Stimulated activated naive B cell treated with anti-CD40 and anti-IgM and Interleukin-4, amounts not matched to agents 10 μg/mL and 1 μg/mL and 100 μg/mL, for 72 hours (primary cell): ENCODE results near the gene NMU.
"Not testable (repeated sequence)": the region's sequence is repeated elsewhere in the genome, so short reads cannot be mapped to it uniquely, and the experiment has no call there.

Source experiments
- ATAC-seq, 2 donors: fragments of 150-1000 bp; cut with Tn5 transposase; replicated peaks; 2 replicates each; pipeline ENCODE4 v1.10.0; 2021; ENCODE audit warnings: moderate library complexity in 1 of 2
- DNase-seq: peaks from one replicate; pipeline ENCODE4 v3.0.0; 2021
- H3K27ac Mint-ChIP-seq: one replicate; pipeline ENCODE4 v1.8.0; 2022; ENCODE audit warnings: mild to moderate bottlenecking, mixed read lengths
- H3K27me3 Mint-ChIP-seq, 2 donors: one replicate each; pipeline ENCODE4 v1.8.0; 2022; ENCODE audit warnings: mixed read lengths in 2 of 2
- H3K36me3 Mint-ChIP-seq, 2 donors: one replicate each; pipeline ENCODE4 v1.8.0; 2022; ENCODE audit warnings: mixed read lengths in 2 of 2, mild to moderate bottlenecking in 1 of 2
- H3K4me1 Mint-ChIP-seq, 2 donors: one replicate each; pipeline ENCODE4 v1.8.0; 2022; ENCODE audit warnings: mixed read lengths in 2 of 2, mild to moderate bottlenecking in 1 of 2
- H3K4me3 Mint-ChIP-seq, 2 donors: one replicate each; pipeline ENCODE4 v1.8.0; 2022; ENCODE audit warnings: mild to moderate bottlenecking in 2 of 2, mixed read lengths in 2 of 2, moderate library complexity in 1 of 2
- H3K9me3 Mint-ChIP-seq, 2 donors: one replicate each; pipeline ENCODE4 v1.8.0; 2022; ENCODE audit warnings: mixed read lengths in 2 of 2, mild to moderate bottlenecking in 1 of 2

NMU gene

DNA sequence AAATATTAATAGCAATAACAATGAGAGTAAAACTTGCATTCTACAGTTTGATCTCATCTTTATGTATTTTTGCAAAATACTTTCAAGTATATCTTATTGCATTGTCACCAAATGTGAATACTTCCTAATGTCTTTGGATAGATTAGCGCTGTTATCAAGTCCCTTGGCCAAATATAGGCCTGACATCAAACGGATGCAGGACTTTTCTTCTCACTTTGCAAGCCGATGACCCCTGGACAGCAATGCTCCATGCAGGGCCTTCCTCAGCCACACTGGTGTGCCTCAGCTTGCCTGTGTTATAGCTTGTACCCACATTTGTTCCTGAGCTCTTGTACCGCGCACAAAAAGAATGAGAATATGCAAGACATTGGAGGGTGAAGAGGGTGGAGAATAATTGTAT is 18.0 kb upstream of the NMU start:
- H3K4me3 Mint-ChIP-seq, result no peak overlapping the region
- ATAC-seq (no peak), DNase-seq (no peak)
- H3K36me3 Mint-ChIP-seq, result no peaks in the 10 kb centered on the region
- peaks cover 6 to 11% of the 10 kb centered on the region in 2 donors for H3K27me3 Mint-ChIP-seq
- no peaks in the 10 kb centered on the region for H3K9me3 Mint-ChIP-seq
- no peaks in the 10 kb centered on the region for H3K4me1 Mint-ChIP-seq
- no peak overlapping the region for H3K27ac Mint-ChIP-seq

DNA sequence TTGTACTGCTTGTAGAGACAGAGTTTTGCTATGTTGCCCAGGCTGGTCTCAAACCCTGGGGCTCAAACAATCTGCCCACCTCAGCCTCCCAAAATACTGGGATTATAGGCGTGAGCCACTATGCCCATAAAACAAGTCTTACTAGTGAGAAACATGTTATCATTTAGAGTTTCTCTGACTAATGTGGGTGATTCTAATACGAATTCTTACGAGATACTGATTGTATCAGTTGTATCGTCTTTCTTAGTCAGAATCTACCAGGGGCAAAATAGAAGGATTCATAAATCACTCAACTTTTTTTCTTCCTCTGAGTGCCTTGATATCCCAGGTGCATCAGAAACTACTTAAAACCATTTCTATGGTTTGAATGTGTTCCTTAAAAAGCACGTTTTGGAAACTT is 14.4 kb upstream of the NMU start:
- no peaks in the 10 kb centered on the region for H3K36me3 Mint-ChIP-seq
- ATAC-seq, result no peak

GRCh38 chr4:55637272-55637820 is 1.2 kb upstream of the NMU start:
- ATAC-seq (no peak), DNase-seq (no peak)
- H3K36me3 Mint-ChIP-seq, result no peaks in the 10 kb centered on the region
- H3K4me1 Mint-ChIP-seq, result peaks cover 12 to 18% of the 10 kb centered on the region in 2 donors
- no peak overlapping the region for H3K27ac Mint-ChIP-seq
- peaks cover 35 to 56% of the 10 kb centered on the region in 2 donors for H3K27me3 Mint-ChIP-seq
- no peaks in the 10 kb centered on the region for H3K9me3 Mint-ChIP-seq
- no peak overlapping the region for H3K4me3 Mint-ChIP-seq

More for the DNA sequence above, 14.4 kb upstream of the NMU start:
- no peak overlapping the region for H3K27ac Mint-ChIP-seq
- DNase-seq, result no peak
- peaks cover 13 to 16% of the 10 kb centered on the region in 2 donors for H3K27me3 Mint-ChIP-seq
- H3K4me3 Mint-ChIP-seq, result no peak overlapping the region
- no peaks in the 10 kb centered on the region for H3K9me3 Mint-ChIP-seq
- H3K4me1 Mint-ChIP-seq, result no peaks in the 10 kb centered on the region

DNA sequence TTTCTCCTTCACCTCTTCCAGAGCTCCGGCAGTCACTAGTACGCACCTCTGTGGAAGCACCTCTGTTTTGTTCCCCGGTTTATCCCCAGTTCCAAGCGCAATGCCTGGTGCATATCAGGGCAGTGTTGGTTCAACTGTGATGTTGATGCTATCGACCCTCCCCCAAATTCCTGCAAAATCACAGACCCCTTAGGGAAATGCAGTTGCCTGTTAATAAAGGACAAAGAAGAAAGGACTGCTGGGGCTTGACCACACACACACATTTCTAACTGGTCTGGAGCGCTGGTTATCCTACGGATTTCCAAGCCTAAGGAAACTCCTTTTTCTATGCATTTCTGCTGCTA is 530 bp upstream of the NMU start:
- Mint-ChIP-seq H3K36me3 (no peaks in the 10 kb centered on the region), H3K9me3 (no peaks in the 10 kb centered on the region), H3K4me3 (peak overlapping the region; percentile 72 to 76), H3K4me1 (peaks cover 12 to 18% of the 10 kb centered on the region in 2 donors), H3K27me3 (peaks cover 39 to 59% of the 10 kb centered on the region in 2 donors), H3K27ac (no peak overlapping the region)
- no peak for DNase-seq
- ATAC-seq, result peak in 1 of 2 donors; percentile 21

- Mint-ChIP-seq H3K4me3 (peak overlapping the region; percentile 76 to 84), H3K27me3 (peaks cover 52 to 72% of the 10 kb centered on the region in 2 donors), H3K4me1 (peaks cover 12 to 18% of the 10 kb centered on the region in 2 donors), H3K9me3 (peaks cover 0 to 3% of the 10 kb centered on the region in 2 donors), H3K27ac (no peak overlapping the region), H3K36me3 (no peaks in the 10 kb centered on the region)
- ATAC-seq (peak in 1 of 2 donors; percentile 33), DNase-seq (no peak)
These were observed 816 bp downstream of the NMU start for GRCh38 chr4:55635282-55635681.

DNA sequence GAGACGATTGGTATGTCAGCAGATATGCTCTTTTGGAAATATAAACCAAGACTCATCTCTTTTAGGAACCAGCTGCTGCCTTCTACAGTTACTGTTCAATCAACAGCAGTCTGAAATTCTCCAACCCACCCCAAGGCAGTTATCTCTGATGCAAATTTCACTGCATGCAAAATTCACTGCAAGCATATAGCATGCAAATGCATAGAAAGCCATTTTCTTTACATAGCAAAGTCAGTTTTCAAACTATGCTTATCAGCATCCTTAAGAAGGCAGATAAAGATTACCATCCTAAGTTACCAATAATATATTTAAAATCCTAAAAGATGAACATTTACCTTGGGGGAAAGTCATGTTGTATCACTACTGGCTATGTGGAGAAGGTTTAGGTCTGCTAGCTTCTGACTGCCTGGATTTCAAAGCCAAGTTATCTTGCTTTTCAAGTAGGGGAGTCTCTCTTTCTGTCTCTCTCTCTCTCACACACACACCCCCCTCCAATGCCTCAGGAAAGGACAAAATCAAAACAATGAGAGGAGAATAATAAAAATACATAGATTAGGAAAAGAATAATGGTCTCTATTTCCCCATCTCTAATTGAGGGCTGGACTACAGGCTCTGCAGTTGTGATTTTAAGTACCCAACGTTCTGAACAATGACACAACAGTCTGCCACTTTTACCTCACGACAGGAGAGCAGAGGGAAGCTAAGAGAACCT is 1.5 kb downstream of the NMU start:
- no peak for ATAC-seq
- Mint-ChIP-seq H3K27me3 (peaks cover 52 to 71% of the 10 kb centered on the region in 2 donors), H3K9me3 (peaks cover 0 to 3% of the 10 kb centered on the region in 2 donors)

DNA sequence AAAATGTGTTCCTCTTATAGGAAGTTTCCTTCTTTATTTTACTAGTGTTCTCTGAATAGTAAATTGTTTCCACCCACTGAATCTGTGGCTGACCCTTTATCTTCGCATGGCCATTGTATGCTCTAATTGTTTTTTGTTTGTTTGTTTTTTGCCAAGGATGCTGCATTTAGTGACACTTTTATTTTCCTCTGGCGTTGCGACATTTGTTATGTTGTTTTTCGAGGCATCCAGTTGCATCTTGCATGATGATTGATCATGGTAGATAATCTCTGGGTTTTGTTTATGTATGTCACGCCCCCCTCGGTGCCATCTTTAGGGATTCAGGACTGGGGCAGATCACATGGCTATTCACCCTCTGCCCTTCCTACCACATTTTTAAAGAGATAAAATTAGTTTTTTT is 2.2 kb downstream of the NMU start:
- DNase-seq, result no peak
- Mint-ChIP-seq H3K27me3 (peaks cover 52 to 65% of the 10 kb centered on the region in 2 donors), H3K4me3 (no peak overlapping the region), H3K9me3 (peaks cover 0 to 3% of the 10 kb centered on the region in 2 donors), H3K4me1 (peaks cover 12 to 18% of the 10 kb centered on the region in 2 donors), H3K36me3 (no peaks in the 10 kb centered on the region), H3K27ac (no peak overlapping the region)
- ATAC-seq, result no peak

More for the DNA sequence above, 1.5 kb downstream of the NMU start:
- Mint-ChIP-seq H3K4me3 (no peak overlapping the region), H3K4me1 (peaks cover 12 to 18% of the 10 kb centered on the region in 2 donors), H3K27ac (no peak overlapping the region), H3K36me3 (no peaks in the 10 kb centered on the region)
- DNase-seq, result no peak

DNA sequence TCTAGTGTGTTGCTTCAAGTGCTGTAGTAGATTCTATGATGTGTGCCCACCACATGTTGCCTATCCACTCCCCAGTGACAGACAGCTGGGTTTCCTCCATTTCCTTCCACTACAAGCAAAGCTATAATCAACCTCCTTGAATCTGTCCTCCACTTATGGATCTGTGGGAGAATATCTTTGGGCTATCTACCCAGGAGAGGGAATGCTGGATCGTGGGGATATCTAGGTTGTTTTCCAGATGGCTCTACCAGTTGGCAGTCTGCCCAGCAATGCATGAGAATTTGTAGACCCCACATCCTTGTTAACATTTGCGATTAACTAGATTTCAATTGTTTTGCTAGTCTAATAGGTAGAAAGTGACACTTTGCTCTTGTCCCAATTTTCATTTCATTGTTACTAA is 10.3 kb downstream of the NMU start:
- Mint-ChIP-seq H3K27me3 (peaks cover 5% of the 10 kb centered on the region in 2 donors), H3K4me3 (no peak overlapping the region), H3K9me3 (peaks cover 0 to 3% of the 10 kb centered on the region in 2 donors), H3K4me1 (no peaks in the 10 kb centered on the region), H3K36me3 (no peaks in the 10 kb centered on the region), H3K27ac (no peak overlapping the region)
- no peak for DNase-seq
- no peak for ATAC-seq

GRCh38 chr4:55624063-55624462 is 12.0 kb downstream of the NMU start:
- H3K27ac Mint-ChIP-seq, H3K27me3 Mint-ChIP-seq, H3K9me3 Mint-ChIP-seq, DNase-seq, H3K4me3 Mint-ChIP-seq, H3K36me3 Mint-ChIP-seq, ATAC-seq, H3K4me1 Mint-ChIP-seq: not testable (repeated sequence)

DNA sequence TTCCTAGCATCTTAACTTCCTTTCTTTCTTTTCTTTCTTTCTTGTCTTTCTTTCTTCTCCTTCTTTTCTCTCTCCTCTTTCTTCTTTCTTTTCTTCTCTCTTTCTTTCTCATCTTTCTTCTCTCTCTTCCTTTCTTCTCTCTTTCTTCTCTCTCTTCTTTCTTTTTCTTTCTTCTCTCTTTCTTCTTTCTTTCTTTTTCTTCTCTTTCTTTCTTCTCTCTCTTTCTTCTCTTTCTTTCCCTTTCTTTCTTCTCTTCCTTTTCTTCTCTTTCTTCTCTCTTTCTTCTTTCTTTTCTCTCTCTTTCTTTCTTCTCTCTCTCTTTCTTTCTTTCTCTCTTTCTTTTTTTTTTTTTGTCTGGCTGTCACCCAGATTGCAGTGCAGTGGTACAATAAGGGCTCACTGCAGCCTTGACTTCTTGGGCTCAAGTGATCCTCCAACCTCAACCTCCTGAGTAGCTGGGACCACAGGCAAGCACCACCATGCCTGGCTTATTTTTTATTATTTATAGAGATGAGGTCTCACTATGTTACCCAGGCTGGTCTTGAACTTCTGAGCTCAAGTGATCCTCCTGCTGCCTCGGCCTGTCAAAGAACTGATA is 17.5 kb downstream of the NMU start:
- no peaks in the 10 kb centered on the region for H3K36me3 Mint-ChIP-seq
- DNase-seq (no peak), ATAC-seq (no peak)
- H3K9me3 Mint-ChIP-seq, result no peaks in the 10 kb centered on the region
- H3K4me1 Mint-ChIP-seq, result peaks cover 5 to 19% of the 10 kb centered on the region in 2 donors
- peaks cover 7 to 10% of the 10 kb centered on the region in 2 donors for H3K27me3 Mint-ChIP-seq
- no peak overlapping the region for H3K4me3 Mint-ChIP-seq
- H3K27ac Mint-ChIP-seq, result no peak overlapping the region

- H3K4me3 Mint-ChIP-seq, result no peak overlapping the region
- H3K36me3 Mint-ChIP-seq, result no peaks in the 10 kb centered on the region
- peak overlapping the region; percentile 62 for H3K27ac Mint-ChIP-seq
- ATAC-seq (peak; percentile 99), DNase-seq (peak; percentile 5)
- peaks cover 5 to 19% of the 10 kb centered on the region in 2 donors for H3K4me1 Mint-ChIP-seq
- no peaks in the 10 kb centered on the region for H3K9me3 Mint-ChIP-seq
- peaks cover 7 to 10% of the 10 kb centered on the region in 2 donors for H3K27me3 Mint-ChIP-seq
These were observed 18.4 kb downstream of the NMU start for GRCh38 chr4:55617587-55618197.

DNA sequence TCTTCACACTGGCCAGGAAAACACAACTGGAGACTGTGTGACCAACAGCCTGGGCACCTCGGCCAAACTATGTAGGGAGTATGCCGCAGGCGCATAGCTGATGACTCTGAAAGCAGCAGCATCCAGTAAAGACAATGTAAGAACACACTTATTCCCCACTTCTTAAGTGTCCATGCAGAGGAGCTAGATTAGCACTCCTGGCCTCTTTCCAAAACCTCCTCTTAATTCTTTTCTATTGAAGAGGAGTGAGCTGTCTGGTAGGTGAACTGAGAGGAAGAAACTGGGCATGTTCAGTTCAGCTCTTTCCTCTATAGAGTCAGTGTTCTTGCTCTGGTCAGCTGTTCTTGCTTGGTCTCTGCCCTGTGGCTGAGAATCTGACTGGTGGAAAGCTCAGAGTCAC is 21.1 kb downstream of the NMU start:
- DNase-seq, result no peak
- Mint-ChIP-seq H3K36me3 (no peaks in the 10 kb centered on the region), H3K4me3 (no peak overlapping the region), H3K4me1 (peaks cover 5 to 19% of the 10 kb centered on the region in 2 donors), H3K9me3 (no peaks in the 10 kb centered on the region), H3K27ac (no peak overlapping the region), H3K27me3 (peaks cover 7 to 10% of the 10 kb centered on the region in 2 donors)
- no peak for ATAC-seq

DNA sequence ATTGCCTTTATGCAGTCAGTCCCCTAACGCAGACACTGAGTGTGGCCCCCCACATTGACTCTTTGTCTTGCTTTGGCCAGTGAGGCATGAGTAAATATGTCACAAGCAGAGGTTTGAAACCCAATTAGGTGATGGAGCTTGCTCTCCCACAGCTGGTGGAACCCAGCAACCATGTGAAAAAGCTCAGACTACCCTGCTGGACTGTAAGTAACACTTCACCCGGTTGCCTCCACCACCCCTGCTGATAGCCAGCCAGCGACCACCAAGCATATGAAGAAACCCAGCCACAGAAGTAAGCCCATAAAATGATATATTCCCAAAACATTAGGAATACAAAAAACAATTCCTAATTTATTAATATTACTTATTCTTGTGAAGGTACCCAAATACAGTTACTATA is 22.5 kb downstream of the NMU start:
- Mint-ChIP-seq H3K27ac (no peak overlapping the region), H3K4me1 (peaks cover 5 to 16% of the 10 kb centered on the region in 2 donors), H3K36me3 (no peaks in the 10 kb centered on the region), H3K9me3 (no peaks in the 10 kb centered on the region), H3K4me3 (no peak overlapping the region), H3K27me3 (peaks cover 5 to 7% of the 10 kb centered on the region in 2 donors)
- DNase-seq, result no peak
- no peak for ATAC-seq

- no peak for ATAC-seq
- DNase-seq, result no peak
- H3K27me3 Mint-ChIP-seq, result peaks cover 0 to 7% of the 10 kb centered on the region in 2 donors
- no peak overlapping the region for H3K4me3 Mint-ChIP-seq
- peaks cover 2 to 3% of the 10 kb centered on the region in 2 donors for H3K4me1 Mint-ChIP-seq
- no peaks in the 10 kb centered on the region for H3K9me3 Mint-ChIP-seq
- H3K36me3 Mint-ChIP-seq, result no peaks in the 10 kb centered on the region
- no peak overlapping the region for H3K27ac Mint-ChIP-seq
These were observed 23.8 kb downstream of the NMU start for GRCh38 chr4:55612341-55612740.
